ENCODE data around the gene CDK11B.
"Not testable (repeated sequence)": the region's sequence is repeated elsewhere in the genome, so short reads cannot be mapped to it uniquely, and the experiment has no call there.

The CDK11B gene

DNA sequence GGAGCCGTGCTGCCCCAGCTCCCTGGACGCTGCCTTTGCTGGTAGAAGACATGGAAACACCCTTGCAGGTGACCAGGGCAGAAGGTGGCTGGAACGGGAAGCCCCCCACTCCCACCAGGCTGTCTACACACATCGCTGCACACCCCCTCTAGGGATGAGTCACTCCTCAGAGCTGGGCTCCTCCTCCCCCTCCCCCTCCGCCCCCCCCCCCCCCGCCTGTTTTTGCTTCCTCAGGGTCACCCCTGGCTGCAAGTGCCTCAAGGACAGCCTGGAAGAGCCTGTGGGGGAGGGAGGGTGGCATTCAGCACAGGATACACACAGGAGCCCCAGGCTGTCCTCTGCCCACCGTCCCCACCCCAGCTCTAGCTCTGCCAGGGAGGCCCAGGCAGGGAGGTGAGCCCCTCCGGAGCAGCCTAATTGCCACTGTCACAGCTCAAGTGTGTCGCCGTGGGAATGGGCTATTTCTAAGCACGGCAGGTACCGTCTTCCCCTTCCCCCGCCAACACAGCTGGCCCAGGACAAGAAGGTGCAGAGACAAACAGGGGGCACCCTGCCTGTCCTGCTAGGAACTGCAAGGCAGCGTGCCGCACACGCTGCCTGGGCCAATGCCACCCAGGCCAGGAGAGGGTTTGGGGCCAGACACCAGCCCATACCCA lies 61.4 kb downstream of the CDK11B start:
- no peak for DNase-seq

DNA sequence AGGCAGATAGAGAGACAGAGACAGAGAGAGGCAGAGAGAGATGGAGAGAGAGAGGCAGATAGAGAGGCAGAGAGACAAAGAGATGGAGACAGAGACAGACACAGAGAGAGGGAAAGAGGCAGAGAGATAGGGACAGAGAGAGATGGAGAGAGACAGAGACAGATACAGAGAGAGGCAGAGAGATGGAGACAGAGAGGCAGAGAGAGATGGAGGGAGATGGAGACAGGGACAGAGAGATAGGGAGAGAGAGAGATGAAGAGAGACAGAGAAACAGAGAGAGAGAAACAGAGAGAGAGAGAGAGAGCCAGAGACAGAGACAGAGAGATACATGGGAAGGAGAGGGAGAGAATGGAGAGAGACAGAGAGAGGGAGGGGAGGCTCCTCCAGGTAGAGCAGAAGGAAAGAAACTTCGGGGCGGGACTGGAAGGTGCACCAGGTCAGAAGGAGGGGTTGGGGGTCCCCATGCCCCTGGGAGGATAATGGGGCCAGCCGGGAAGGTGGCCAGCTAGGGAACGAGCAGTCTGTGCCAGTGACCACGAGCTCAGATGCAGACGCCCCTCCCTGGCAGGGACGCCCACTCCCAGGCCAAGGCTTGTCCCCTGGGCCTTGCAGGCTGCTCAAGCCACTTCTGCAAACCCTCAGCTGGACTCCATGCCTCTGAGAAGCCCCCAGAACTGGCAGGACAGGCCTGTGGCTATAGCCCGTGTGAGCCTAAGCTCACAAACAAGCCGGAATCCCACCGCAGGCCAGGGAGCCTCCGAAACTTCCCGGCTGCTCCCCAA lies 62.1 kb downstream of the CDK11B start:
- DNase-seq = no peak

DNA sequence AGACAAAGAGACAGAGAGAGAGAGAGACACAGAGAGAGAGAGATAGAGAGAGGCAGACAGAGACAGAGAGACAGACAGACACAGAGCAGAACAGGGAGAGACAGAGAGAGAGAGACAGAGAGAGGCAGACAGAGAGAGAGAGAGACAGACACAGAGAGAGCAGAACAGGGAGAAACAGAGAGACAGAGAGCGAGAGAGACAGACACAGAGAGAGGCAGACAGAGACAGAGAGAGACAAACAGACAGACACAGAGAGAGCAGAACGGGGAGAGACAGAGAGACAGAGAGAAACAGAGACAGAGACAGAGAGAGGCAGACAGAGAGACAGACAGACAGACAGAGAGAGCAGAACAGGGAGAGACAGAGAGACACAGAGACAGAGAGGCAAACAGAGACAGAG lies 63.5 kb downstream of the CDK11B start:
- DNase-seq = not testable (repeated sequence)

DNA sequence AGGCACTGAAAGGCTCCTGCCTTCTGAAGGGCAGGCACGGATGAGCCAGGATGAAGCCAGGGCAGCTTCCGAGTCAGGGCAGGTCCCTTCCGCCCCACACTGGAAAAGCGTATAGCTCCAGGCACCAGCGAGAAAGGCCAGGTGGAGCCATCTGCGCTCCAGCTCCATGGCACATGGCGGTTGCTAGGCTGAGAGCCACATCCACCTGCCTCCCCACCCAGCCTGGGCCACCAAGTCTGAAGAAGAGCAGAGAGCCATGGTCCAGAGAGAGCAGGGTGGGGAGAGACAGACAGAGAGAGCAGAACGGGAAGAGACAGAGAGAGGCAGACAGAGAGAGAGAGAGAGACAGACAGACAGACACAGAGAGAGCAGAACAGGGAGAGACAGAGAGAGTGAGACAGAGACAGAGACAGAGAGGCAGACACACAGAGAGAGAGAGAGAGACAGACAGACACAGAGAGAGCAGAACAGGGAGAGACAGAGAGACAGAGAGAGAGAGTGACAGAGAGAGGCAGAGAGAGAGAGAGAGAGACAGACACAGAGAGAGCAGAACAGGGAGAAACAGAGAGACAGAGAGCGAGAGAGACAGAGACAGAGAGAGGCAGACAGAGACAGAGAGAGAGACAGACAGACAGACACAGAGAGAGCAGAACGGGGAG lies 64.1 kb downstream of the CDK11B start:
- no peak for DNase-seq

DNA sequence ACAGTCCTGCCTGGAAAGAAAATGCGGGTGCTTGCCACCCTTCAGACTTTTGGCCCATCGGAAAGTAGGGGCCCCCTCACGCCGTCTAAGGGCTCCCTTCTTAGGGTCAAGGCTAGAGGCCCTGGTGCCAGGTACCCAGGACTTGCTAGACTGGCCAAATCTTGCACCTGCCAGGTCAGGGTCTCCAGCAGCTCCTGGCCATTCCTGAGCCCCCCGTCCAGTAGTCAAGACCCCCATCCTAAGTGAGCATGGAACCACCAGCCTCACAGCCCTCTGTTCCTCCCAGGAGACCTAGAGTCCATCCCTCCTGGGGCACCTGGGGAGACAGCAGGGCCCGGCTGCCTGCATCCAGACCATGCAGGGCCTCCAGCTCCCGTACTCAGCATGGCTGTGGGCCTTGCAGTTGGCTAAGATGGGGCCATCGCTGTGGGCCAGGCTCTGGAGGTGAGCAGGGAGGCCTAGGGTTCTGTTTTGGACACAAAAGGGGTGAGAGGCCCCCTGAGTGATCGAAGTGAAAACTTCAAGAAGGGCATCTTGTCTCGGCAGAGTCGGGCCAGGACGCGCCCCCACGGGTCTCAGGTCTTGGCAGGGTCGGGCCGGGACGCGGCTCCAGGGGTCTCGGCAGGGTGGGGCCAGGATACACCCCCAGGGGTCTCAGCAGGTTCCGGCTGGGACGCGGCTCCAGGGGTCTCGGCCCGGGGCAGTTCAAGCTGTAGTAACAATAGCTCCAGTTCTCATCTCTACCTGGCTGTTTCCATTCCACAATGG lies 64.8 kb downstream of the CDK11B start:
- no peak for DNase-seq

DNA sequence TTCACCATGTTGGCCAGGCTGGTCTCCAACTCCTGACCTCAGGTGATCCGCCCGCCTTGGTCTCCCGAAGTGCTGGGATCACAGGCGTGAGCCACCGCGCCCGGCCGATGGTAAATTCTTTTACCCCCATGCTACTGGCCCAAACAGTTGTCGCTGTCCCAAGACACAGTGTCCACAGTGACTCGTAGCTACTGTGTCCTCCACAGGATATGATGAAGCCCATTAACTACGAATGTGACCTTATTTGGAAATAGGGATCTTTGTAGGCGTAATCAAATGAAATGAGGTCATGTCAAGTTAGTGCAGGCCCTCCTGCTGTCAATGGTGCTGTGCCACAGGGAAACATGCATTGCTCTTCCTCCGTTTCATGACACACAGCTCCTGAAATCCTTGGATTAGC lies 67.4 kb downstream of the CDK11B start:
- no peak for DNase-seq
